ENCODE measurements around the gene WLS. TPM values are rescaled to one million over a fixed set of nuclear protein-coding genes. Genes with fewer than 3 reads are reported as not detected.
A peak's percentile ranks its signal among the peaks of the same experiment; 100 is the strongest.

WLS gene
- total RNA-seq, 4 donors from 2014 or later = 94.8 to 228 (median 163) TPM

- Histone ChIP-seq H3K4me1 (peaks cover 0 to 49% (median 31%) of the 10 kb centered on the region in 4 donors), H3K27ac (replicated peaks in 1 of 4) (peak overlapping the region; percentile 62 to 78 (median 64)), H3K4me3 (no peak overlapping the region), H3K36me3 (peaks cover 5 to 47% (median 19%) of the 10 kb centered on the region in 4 donors), H3K27me3 (no peaks in the 10 kb centered on the region), H3K9me3 (no peaks in the 10 kb centered on the region)
- no peak for DNase-seq (ENCODE audit: extremely low spot score)
- intact Hi-C loops (cut with DNase I) = no loop called here
- no peak for TF ChIP-seq POLR2A (IDR thresholded peaks at IDR 0.05; ENCODE audit: low read depth)
- no peak for TF ChIP-seq EP300 (IDR thresholded peaks at IDR 0.05)
- no peak for TF ChIP-seq POLR2AphosphoS5 (IDR thresholded peaks at IDR 0.05)
- TF ChIP-seq CTCF (IDR thresholded peaks at IDR 0.05) = no peak
- 49% methylated on average over 4 of the region's 4 CpGs for WGBS
Observed at GRCh38 chr1:68188644-68189340, 43.5 kb downstream of the WLS start.

GRCh38 chr1:68188060-68188538, 44.2 kb downstream of the WLS start:
- 70% methylated on average over 3 of the region's 3 CpGs for WGBS
- intact Hi-C loops (cut with DNase I) = no loop called here
- Histone ChIP-seq H3K27me3 (no peaks in the 10 kb centered on the region), H3K9me3 (no peaks in the 10 kb centered on the region), H3K36me3 (peaks cover 5 to 40% (median 17%) of the 10 kb centered on the region in 4 donors), H3K4me3 (no peak overlapping the region), H3K4me1 (peaks cover 0 to 54% (median 33%) of the 10 kb centered on the region in 4 donors), H3K27ac (replicated peaks in 1 of 4) (peak overlapping the region; percentile 62 to 78 (median 64))
- DNase-seq (ENCODE audit: extremely low spot score) = no peak
- TF ChIP-seq CTCF (IDR thresholded peaks at IDR 0.05) = no peak
- no peak for TF ChIP-seq POLR2AphosphoS5 (IDR thresholded peaks at IDR 0.05)
- no peak for TF ChIP-seq POLR2A (IDR thresholded peaks at IDR 0.05; ENCODE audit: low read depth)
- no peak for TF ChIP-seq EP300 (IDR thresholded peaks at IDR 0.05)

DNA sequence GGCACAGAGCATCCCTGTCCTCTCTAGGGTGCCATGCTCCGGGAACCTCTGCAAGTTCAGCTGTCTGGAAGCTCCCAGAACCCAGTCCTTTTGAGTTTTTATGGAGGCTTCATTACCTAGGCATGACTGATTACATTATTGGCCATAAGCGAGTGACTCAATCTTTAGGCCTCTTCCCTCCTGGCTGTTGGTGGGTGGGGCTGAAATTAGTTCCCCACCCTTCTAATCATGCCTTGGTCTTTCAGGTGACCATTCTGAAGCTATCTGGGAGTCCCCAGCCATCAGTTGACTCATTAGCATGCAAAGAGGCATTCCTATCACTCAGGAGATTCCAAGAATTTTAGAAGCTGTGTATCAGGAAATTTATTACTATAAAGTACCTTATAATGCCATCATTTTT, 46.6 kb downstream of the WLS start:
- no peak for TF ChIP-seq CTCF (IDR thresholded peaks at IDR 0.05)
- TF ChIP-seq EP300 (IDR thresholded peaks at IDR 0.05) = no peak
- no peak for TF ChIP-seq POLR2AphosphoS5 (IDR thresholded peaks at IDR 0.05)
- TF ChIP-seq POLR2A (IDR thresholded peaks at IDR 0.05; ENCODE audit: low read depth) = no peak
- DNase-seq (ENCODE audit: extremely low spot score) = no peak
- intact Hi-C loops (cut with DNase I) = no loop called here
- Histone ChIP-seq H3K4me3 (no peak overlapping the region), H3K36me3 (peaks cover 0 to 17% (median 9%) of the 10 kb centered on the region in 4 donors), H3K27me3 (no peaks in the 10 kb centered on the region), H3K4me1 (peaks cover 0 to 54% (median 33%) of the 10 kb centered on the region in 4 donors), H3K9me3 (no peaks in the 10 kb centered on the region), H3K27ac (replicated peaks in 1 of 4) (no peak overlapping the region)
- 86% methylated on average over 2 of the region's 2 CpGs for WGBS

DNA sequence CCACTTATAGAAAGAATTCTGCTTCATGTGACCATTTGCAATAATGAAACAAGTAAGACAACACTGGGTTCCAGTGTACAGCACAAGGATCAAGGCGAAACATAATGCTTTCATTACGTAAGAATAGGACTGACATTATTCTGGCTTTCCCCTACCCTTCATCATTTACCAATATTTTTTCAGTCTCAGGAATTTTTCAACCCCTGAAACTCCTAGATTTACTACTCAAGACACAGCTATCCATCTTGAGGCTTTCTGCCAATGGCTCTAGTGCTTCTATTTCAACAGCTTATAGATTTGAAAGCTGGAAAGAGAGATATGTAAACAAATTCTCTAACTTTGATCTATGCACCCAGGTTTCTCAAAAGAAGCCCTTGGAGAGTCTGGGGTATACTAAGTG, 48.4 kb downstream of the WLS start:
- Histone ChIP-seq H3K27me3 (no peaks in the 10 kb centered on the region), H3K4me1 (peaks cover 7 to 63% (median 38%) of the 10 kb centered on the region in 4 donors)
- 91% methylated on average over 2 of the region's 2 CpGs for WGBS

More for the DNA sequence above, 48.4 kb downstream of the WLS start:
- H3K4me3 ChIP-seq = no peak overlapping the region
- DNase-seq (ENCODE audit: extremely low spot score) = no peak
- no peaks in the 10 kb centered on the region for H3K9me3 ChIP-seq
- TF ChIP-seq POLR2AphosphoS5 (IDR thresholded peaks at IDR 0.05) = no peak
- TF ChIP-seq CTCF (IDR thresholded peaks at IDR 0.05) = no peak
- TF ChIP-seq POLR2A (IDR thresholded peaks at IDR 0.05; ENCODE audit: low read depth) = no peak
- H3K27ac ChIP-seq (replicated peaks in 1 of 4) = no peak overlapping the region
- no peaks in the 10 kb centered on the region for H3K36me3 ChIP-seq
- intact Hi-C loops (cut with DNase I) = no loop called here

Measured in esophagus muscularis mucosa (tissue), 4 donors.